H4 (cell line): Measurements from ENCODE around the gene PAQR9. TPM values are rescaled to one million over a fixed set of nuclear protein-coding genes. Genes with fewer than 3 reads are reported as not detected.
A peak's percentile ranks its signal among the peaks of the same experiment; 100 is the strongest.

Experiments used
- DNase-seq: peaks from one replicate; pipeline ENCODE4 v3.0.0-alpha.2; 2015; ENCODE audit warnings: low spot score
- total RNA-seq: library from RNA; depleted of rRNA; stranded (reverse); fragments of >200 nt; shearing (Covaris generic); gene quantifications from 2 replicates; pipeline ENCODE4 v1.2.3, GENCODE V29; 2014

The PAQR9 gene
- total RNA-seq, 1 experiment from 2014 or later: 0.21 TPM

DNA sequence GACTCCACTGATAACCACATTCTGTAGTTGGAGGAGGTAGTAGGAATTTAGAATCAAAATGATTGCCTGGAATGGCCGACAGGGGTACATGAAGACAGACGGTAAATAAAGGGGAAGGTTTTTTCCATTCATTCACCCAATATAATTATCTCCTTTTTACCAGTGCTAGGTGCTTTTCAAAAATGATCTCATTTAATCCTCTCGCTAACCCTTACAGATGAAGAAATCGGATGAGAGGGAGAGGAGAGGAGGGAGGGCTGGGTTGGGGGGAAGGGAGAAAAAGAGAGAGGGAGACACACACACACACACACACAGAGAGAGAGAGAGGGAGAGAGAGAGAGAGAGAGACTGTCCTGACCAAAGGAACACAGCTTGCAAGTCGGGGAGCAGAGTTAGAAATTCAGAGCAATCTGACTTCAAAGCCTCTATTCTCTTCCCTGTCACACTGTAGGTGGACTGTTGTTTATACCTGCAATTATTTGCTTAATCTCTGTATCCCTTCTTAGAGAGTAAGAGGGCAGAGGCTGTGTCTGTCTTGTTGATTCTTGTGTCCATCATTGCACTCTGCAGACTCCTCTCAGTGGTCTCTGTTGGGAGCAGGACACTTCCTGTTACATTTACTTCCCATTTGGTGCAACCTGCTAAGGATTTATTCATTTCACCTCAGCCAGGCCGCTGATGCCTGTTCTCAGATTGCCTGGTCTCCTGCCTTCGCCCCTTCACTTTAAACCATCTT is 18.7 kb upstream of the PAQR9 start:
- no peak for DNase-seq

GRCh38 chr3:142981108-142981507 is 17.6 kb upstream of the PAQR9 start:
- peak; percentile 44 for DNase-seq

DNA sequence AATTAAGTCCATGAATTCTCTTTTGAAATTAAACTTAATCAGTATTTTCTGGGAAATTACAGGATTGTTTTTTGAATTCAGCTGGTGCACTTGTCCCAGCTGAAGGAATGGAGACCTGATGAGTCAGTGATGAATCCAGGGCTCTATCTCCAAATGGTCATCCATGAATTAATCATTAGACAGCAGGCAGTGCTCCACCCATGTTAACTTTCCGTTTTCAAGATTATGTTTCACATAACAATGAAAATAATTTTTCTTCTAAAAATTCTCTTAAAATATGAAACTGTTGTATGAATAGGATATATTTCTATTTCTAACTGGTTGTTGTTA is 13.9 kb upstream of the PAQR9 start:
- no peak for DNase-seq

DNA sequence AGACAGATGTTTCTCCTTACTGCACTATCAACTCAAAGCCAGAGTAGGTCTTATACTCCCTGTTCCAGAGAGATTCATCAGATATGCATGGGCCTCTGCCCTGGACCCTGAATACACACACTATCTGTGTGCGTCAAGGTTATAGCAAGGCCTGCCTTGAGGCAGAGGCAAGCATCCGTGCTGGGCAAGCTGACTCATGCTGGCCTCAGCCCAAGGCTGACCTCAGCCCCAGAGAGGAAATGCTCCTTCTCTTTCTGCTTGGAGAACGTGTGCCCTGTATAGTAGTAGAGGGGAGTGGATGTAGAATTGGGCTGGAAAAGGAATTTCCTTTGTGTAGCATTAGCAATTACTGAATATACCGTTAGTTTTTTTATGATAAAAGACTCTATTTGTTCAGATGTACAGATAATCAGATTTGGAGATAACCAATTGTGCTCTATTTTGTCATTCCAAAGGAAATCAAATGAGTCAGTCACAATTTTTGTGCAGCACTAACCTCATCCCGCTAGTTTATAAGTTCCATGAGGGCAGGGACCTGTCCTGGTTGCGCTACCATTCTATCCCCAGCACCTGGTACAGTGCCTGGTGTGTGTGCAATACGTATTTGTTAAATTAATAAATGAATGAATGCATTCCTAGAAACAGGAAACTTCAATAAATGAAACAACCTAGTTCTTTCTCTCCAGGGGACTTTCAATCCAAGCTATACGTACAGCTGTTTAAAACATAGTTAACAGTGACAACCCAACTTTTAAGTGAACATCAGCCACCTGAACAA is 13.3 kb upstream of the PAQR9 start:
- peak; percentile 97 for DNase-seq

DNA sequence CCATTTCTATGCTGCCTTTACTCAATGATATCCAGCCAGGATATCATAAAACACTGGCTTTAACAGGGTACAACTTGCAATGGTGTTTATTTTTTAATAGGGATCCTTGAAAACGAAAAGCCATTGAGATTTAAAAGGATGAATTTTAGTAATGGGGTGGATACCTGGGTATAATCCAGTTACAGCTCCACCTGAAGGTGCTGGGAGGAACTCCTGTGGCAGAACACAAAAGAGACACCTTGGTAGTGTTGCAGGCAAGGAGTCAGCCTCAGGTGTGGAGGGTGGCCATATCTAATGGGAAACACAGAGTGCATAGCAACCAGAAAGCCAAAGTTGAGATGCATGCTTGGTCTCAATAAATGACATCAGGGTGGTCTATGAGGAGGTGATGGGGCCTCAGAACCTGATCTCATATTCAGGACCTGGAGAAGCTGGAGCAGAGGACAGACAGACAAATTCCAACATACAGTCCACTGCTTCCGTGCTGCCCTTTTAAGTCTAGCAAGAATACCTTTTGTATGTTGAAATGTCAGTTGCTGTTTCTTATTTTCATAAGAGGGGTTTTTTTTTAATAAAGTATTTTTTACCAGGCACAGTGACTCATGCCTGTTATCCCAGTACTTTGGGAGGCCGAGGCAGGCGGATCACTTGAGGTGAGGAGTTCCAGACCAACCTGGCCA is 12.0 kb upstream of the PAQR9 start:
- DNase-seq: no peak

DNA sequence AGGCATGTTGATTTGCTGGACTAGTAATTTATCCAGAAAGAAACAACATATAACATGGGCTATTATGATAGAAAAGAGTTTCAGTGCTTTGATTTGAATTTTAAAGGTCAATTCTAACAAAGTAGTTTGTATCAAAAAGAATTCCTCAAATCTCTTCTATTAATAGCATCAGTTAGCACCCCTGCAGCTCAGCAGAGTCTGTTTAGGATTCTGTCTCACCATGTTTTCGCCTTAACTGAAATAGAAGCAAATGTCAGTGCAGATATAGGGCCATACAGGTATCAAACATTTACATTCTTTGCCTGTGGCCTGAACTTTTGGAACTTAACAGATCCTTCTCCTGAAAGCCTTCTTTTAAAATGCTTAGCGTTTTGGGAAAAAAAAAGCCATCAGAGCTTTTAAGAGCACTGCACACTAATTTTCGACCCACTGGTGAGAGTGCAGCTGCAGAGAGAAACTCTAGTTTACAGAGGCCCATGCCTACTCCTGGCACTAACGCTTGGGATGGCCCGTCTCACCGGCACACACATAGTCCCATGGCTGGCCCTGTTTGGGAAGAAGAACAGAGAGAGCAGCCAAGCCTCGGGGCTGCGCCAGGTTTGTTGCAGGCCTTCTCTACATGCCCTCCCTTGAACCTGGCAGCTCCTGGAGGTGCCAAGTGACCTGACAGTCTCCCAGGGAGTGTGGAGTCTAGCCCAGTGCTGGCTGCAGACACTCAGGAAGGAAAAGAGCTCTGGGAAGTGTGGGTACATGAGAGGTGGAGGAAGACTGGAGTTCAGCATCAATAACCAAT is 9.9 kb upstream of the PAQR9 start:
- DNase-seq: no peak

GRCh38 chr3:142972092-142972753 is 8.7 kb upstream of the PAQR9 start:
- no peak for DNase-seq

DNA sequence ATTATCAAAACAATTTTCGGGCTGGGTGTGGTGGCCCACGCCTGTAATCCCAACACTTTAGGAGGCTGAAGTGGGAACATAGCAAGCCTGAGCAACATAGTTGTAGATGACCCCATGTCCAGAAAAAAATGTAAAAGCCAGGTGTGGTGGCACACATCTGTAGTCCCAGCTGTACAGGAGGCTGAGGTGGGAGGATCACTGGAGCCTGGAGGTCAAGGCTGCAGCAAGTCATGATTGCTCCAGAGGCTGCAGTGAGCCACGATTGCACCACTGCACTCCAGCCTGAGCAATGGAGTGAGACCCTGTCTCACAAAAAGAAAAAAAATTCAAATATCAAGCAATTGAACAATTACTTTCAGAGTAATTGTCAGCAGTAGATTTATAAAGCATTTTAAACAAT is 8.0 kb upstream of the PAQR9 start:
- no peak for DNase-seq

DNA sequence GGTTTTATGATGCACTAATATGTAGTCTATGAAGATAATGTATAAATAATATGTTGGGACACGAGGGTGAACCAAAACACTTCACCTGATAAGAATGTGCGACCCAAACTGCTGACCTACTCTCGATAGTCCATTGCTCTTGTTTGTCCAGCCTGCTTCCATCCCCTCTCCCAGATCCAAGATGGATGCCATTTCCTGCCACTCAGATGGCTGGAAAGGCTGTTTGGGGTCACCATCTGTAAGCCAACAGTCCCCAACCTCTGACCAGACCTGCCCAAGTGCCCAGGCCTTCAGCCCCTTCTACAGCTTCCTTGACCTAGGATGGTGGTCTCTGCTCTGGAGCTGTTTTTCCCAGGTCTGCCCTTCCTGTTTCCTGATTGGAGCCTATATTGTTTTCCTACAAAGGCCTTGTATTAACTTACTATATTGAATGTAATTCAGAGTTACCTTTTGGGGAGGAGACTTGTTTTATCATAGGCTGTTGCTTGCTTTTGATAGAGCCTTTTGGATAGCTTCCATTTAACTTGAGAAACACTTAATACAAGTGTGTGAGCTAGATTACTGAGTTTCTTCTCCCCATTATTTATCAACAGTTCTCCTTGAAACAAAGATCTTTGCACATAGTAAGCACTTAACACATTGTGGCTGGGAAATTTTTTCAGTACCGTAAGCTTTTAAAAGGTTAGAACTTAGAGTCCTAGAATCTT is 5.0 kb upstream of the PAQR9 start:
- DNase-seq: no peak

DNA sequence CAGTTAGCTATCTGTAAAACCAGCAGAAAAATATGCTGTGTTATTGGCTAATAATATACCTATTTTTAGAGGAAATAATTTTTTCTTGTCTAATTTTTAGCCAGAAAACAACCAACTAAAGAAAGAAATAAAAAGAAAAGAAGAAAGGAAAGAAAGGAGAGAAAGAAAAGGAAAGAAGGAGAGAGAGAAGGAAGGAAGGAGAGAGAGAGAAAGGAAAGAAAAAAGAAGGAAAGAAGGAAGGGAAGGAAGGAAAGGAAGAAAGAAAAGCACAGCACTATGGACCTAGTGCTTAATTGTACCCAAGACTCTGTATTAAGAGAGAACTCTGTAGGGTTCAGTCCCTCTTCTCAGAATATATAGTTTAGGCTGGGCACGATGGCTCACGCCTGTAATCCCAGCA is 3.3 kb upstream of the PAQR9 start:
- DNase-seq: no peak

- DNase-seq: no peak
Measured at GRCh38 chr3:142965581-142965980, 2.1 kb upstream of the PAQR9 start.

DNA sequence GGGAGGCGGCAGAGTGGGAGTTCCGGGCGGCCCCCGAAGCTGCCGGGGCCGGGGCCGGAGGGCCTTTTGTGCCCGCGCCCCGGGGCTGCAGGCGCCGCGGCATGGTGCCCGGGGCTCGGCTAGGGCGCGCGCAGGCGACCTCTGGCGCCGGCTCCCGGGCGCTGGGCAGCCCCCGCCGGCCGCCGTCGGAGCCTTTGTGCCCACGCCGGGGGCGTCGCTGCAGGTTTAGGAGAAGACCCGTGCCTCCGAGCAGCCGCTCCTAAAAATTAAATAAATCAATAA is 299 bp downstream of the PAQR9 start:
- no peak for DNase-seq

DNA sequence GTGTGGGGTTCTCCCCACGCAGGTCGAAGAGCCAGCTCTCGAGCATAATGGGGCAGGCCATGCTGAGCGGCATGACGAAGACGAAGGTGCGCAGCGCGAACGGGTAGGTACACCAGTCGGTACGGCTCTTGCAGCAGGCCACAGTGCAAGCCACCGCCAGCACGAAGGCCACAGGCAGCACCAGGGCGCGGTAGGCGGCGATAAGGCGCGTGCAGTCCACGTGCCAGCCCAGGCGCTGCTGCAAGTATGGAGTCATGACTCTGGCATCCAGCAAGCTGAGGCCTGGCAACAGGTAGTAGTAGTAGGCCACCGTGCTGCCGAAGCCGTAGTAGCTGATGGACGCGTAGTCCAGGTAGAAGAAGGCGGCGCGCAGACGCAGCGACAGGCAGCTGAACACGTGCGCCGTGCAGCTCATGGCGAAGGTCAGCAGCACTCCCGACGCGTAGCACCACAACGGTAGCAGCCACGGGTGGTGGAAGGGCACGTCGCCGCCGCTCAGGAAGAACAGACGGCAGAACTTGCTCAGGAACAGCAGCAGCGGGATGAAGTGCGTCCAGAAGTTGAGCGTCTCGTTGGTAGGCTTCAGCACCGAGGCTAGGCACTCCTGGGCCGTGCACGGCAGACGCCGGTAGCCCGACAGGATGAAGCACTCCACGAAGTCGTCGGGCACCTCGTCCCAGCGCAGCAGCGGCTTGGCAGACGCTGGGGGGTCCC is 797 bp downstream of the PAQR9 start:
- DNase-seq: no peak

GRCh38 chr3:142962175-142962519 is 1.3 kb downstream of the PAQR9 start:
- DNase-seq: no peak

DNA sequence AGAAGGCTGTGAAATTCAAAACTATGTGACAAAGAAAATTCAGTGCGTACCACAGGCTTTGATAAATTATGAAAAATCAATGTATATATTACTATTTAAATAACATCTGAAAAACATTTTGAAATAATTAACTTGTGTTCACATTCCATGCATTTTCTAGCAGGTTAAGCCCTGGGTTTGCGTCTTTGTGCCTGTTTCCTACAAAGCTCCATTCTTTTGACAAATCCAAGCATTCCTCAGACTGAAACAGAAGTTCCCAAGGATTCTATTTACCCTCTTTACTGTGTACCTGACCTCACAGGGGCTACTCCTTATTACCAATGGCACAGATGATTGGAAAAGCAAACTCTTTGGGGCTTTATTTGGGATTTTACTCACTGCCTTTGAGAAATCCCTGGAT is 1.9 kb downstream of the PAQR9 start:
- DNase-seq: no peak

DNA sequence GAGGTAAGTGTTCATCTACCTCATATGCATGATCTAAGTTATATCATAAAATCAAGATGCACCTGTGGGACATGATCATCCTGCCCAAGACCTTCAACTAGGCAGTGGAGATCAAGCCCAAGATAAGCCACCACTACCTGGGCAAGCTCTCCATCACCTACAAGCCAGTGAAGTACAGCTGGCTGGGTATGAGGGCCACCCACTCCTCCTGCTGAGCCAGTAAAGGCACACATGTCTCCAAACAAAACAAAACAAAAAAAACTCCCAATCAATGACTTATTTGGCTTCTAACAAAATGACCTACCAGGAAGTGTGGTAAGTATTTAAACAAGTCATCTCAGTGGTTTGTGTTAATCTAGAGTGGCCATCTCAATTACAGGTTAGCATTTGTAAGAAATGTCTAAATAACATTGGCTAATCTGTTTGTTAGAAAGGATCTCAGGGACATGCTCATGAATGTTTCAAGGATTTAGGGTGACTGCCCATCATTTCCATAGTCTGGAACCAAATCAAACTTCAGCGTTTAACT is 3.1 kb downstream of the PAQR9 start:
- DNase-seq: no peak

- no peak for DNase-seq
Measured at GRCh38 chr3:142958707-142959106, 4.8 kb downstream of the PAQR9 start.

GRCh38 chr3:142953443-142953842 is 10.0 kb downstream of the PAQR9 start:
- no peak for DNase-seq

GRCh38 chr3:142952272-142953193 is 10.9 kb downstream of the PAQR9 start:
- DNase-seq: no peak
